Cardiac septum (tissue), 1 donor: ENCODE data around the gene C1QTNF6. TPM values are rescaled to one million over a fixed set of nuclear protein-coding genes. Genes with fewer than 3 reads are reported as not detected.

Experiments used
- DNase-seq: peaks from one replicate; pipeline ENCODE4 v3.0.0-alpha.2; 2020; ENCODE audit warnings: low spot score
- intact Hi-C: fragments of 100-400 bp; cut with DNase I; formaldehyde crosslinking; loops from one replicate; pipeline ENCODE4 v1.14.0; 2022
- total RNA-seq: library from RNA; stranded (reverse); fragmentation: NEBNext Ultra II Directional; extraction: Animal tissue kit (Norgen Biotek cat#: 25700); gene quantifications from one replicate; pipeline ENCODE4 v1.2.1, GENCODE V29; 2021
- donor health status: DM: no; HTN: no; CAD: no.

The C1QTNF6 gene
- total RNA-seq, 1 donor from 2014 or later, result 2.8 TPM

DNA sequence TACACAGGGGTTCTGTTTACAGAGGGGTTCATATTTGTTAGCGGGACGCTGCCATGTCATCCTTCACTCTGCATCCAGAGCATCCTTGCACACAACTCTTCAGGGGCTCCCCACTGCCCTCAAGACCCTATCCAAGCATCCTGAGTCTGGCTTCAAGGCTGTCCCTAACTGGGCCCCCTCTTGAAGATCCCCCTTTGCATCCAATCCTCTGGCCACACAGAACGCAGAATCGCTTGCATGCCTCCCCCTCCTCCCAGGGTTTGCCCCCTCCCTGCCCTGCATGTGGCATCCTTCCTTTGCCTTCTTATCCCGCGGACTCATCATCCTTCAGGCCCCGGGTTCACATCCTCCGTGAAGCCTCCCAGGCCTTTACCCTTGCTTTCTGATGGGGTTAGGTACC, 18.6 kb downstream of the C1QTNF6 start:
- intact Hi-C loops, result loop anchor here (5.0 to 10.0 kb wide), 2 partner anchors 92 to 395 kb away; partner anchors contain the start of gene IFT27
- peak; percentile 41 for DNase-seq

DNA sequence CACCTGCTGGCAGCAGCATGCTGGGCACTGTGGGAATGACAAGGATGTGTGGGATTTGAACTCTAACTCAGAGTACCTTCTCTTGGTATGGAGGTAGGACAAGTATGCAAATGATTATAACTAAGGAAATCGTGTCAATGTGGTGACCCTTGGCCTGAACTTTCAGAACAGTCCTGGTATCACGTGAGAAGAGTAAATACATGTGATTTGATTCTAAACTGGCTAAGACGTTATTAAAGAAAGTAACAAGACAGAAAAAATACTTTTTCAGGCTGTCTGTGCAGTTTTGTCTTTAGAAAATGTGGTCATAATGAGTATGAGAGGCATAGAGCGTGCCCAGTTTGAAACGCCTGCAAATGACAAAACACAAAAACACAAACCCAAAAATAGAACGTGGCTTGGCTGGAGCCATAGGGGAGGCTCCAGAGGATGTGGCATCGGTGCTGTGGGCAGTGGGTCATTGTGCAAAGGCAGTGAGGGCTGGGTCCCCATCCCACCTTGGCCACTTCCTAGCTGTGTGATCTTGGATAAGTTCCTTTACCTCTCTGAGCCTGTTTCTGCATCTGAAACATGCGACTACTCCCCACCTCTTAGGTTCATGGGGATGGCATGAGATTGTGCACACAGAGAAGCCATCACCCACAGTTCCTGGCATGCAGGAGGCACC, 19.9 kb downstream of the C1QTNF6 start:
- peak; percentile 44 for DNase-seq
- intact Hi-C loops, result loop anchor here (2.0 to 10.0 kb wide), 3 partner anchors 91 to 393 kb away; partner anchors contain the start of gene IFT27

DNA sequence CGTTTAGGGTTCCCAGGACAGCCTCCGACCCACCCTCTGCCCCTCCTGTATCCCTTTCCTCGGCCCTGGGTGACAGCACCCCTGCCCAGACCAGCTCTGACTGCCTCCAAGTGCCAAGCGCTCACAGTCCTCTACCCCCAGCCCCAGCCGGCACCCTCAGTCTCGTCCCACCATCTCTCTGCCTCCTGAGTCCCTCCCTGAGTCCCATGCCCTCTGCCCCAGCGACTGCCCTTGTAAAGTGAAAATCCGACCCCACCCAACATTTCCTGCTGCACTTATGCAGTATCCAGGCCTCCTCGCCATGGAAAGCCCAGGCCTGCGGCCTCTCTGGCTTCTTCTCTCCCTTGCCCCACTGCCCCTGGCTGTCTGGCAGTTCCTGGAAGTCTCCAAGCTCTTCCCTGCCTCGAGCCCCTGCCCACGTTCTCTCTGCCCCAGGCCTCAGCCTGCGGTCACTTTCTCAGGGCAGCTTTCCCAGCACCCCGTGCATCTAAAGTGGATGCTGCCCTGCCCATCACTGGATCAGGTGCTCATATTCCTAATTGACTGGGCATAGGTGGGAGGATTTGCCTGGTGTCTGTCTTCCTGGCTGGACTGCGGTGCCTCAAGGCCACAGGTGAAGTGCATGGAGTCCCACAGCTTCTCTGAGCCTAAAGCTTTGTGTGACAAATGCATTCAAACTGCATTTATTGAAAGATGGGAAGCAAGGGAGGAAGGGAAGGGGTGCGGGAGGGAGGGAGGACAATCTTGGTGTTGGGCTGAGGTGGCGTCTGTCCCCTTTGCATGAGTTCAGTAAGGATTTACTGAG, 20.7 kb downstream of the C1QTNF6 start:
- peak; percentile 57 for DNase-seq
- intact Hi-C loops, result loop anchor here (2.0 to 10.0 kb wide), 3 partner anchors 90 to 393 kb away; partner anchors contain the start of gene IFT27

DNA sequence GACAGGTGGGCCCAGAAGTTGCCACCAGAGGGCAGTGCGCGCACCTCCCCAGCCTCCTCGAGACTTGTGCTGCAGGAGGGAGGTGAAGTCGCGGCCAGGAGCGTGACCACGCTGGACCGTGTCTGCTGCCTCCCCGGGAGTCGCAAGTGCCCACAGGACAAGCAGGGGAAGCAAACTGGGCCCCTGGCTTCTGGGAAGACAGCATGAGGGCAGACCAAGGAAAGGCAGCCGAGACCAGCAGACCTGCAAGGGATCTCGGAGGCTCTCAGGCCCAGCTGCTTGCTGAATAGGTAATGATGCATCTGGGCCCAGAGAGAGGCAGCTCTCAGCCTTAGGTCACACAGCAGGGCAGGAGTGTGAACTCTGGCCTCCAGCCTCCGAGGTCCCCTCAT, 21.4 kb downstream of the C1QTNF6 start:
- intact Hi-C loops, result loop anchor here (1.0 to 10.0 kb wide), 4 partner anchors 33 to 392 kb away; partner anchors contain the start of gene IFT27
- DNase-seq, result peak; percentile 93

DNA sequence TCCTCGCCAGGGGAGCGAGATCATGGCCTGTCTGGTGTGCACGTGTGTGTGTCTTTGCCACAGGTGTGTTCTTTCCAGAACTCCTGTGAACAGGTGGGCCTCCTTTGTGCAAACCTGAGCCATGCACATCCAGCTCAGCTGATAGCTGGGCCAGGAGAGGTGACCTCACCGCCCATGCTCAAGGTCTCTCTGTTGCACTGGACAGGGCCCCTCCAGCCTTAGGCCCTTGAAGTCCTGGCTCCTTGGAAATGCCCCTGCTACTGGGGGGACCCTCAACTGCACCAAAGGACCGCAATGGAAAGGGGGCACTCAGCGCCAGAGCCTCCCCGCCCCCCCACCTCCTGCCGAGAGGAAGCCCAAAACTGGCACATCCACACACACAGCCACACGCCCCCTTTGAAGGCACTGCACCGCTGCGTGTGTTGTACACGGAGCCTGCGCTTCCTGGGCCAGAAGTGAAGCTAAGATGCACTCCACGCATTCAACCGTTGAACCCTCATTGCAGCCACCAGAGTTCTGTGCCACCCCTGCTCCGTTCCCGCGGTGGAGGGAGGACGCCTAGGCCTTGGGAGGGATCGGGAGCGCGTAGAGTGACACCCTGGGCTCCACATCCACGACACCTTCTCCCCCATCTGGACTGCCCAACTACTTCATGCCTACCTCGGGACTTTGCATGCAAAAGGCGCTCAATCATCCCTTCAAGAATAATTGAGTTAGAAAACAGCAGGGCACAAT, 21.9 kb downstream of the C1QTNF6 start:
- no peak for DNase-seq
- intact Hi-C loops, result loop anchor here (1.0 to 10.0 kb wide), 4 partner anchors 33 to 391 kb away; partner anchors contain the start of gene IFT27

DNA sequence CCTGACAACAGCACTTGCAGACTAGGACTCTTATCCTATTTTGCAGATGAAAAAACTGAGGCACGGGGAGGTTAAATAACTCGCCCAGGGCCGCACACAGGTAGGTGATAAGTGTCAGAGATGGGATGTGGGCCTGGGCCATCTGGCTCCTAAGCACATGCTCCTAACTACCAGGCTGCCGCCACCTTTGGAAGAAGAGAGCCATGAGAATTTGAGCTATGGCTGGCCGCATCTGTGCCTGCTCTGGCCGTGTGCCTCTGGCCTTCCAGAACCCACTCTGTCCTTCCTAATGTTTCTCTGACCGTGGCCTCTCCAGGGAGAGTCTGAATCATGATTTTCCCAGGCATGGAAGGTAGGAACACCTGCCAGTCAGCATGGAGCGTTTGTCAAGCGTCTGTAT, 23.0 kb downstream of the C1QTNF6 start:
- intact Hi-C loops, result loop anchor here (5.0 to 10.0 kb wide), 2 partner anchors 88 to 390 kb away; partner anchors contain the start of gene IFT27
- no peak for DNase-seq

DNA sequence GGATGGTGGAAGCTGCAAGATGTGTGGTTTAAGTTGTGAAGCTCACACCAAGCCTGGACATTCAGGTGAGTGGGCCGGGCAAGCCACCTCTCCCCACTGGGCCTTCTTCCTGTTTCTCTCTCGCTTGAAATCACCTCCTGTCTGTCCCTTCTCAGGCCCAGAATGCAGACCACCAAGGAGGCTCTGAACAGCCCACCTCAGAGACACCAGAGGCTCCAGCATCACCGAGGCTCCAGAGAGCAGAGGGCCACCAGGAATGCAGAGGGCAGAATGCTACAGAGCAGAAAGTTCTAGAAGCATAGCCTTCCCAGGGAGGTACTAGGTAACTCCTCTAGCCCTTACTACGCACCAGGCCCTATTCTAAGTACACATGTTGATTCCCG, 23.6 kb downstream of the C1QTNF6 start:
- intact Hi-C loops, result loop anchor here (10.0 kb wide), 1 partner anchor 390 kb away; the partner anchor contains the start of gene IFT27
- no peak for DNase-seq

DNA sequence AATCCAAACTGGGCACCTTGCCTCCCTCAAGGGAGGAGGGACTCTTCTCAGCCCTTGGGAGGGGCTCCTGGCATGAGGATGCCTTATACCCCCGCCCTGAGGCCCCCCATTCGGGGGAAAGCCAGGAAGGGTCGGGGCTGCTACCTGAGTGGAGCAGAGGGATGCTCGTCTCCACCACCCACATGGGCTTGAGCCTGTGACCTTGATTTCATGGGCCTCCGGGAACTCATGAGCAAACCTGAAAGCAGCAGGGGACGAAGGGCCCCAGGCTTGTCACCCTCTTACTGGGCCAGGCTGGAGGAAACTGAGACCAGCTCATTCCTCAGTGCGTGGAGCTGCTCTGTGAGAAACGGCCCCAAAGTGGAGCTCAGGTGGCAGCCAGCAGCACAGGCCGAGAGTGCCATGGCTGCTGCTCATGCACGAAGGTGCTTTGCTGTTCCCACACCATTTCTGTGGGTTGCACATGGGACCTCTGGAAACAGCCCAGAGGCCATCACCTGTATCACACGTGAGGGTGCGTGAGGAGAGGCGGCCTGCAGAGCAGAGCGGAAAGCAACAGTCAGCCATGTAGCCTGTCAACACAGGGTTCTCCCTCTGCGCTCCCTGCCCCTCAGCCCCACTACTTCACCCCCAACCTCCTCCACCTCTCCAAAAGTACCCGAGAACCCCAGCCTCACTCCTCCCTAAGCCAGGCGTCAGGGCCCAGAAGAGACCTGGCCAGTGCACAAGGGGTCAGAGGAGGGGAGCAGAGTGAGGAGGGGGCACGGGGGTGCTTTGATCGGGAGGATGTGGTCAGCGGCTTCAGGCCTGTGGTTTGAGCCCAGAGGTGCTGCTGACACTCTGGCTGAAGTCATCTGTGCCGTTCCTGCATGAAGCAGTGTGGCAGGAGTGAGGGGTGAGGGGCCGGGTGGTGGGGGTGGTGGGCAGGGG, 24.2 kb downstream of the C1QTNF6 start:
- intact Hi-C loops, result loop anchor here (10.0 kb wide), 1 partner anchor 389 kb away; the partner anchor contains the start of gene IFT27
- DNase-seq, result no peak

DNA sequence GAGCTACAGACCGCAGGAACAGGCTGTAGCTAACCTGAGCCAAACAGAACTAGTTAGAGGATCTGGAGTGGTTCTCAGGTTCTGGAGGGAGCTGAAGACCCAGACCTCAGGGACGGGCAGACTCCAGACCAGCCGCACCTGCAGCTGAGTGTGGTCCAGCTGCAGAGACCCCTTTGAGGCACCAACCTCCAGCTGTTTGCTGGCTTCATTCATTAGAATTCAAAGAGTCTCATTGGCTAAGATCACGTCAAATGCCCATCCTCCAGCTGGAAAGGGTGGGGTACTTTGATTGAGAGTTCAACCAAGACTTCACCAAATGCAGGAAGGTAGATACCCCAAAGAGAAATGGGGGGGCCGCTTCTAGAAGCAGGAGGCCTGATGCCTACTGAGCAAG, 25.0 kb downstream of the C1QTNF6 start:
- intact Hi-C loops, result loop anchor here (10.0 kb wide), 1 partner anchor 388 kb away; the partner anchor contains the start of gene IFT27
- DNase-seq, result no peak

DNA sequence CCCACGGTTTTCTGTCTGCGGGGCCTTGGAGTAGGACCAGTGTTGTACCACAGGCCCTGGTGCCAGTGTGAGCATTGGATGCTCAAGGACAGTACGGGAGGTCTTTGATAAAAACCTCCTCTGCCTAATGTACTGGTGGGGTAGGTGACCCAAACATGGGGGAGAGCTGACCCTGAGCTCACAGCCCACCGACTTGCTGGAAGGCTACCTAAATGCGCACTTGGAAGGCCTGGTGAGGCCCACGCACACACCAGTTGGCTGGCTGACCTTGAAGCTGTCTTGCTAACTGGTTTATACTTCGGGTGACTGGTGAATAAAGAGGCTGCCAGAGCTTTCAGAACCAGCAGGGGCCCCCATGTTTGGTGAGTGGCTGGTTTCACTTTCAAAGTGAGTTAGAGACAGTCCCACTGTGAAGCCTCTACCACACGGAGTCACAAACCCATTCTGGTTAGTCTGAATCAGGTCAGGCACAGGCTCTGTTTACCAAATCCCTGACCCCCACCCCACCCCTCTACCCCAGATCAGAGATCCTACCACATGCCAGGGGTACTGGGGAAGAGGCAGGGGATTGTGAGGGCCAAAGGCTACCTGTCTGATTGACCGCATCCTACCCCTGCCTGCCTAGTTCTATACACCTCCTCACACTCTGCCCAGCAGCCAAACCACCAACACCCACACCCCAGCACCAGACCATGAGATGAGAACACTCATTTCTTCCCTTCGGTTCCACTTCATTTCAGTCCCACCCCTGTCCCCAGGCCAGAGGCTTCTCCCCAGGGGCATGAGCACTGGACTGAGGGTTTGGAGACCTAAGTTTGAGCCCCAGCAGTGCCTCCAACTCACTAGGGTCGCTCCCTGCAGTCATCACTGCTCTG, 25.6 kb downstream of the C1QTNF6 start:
- no peak for DNase-seq
- intact Hi-C loops, result loop anchor here (10.0 kb wide), 1 partner anchor 388 kb away; the partner anchor contains the start of gene IFT27

DNA sequence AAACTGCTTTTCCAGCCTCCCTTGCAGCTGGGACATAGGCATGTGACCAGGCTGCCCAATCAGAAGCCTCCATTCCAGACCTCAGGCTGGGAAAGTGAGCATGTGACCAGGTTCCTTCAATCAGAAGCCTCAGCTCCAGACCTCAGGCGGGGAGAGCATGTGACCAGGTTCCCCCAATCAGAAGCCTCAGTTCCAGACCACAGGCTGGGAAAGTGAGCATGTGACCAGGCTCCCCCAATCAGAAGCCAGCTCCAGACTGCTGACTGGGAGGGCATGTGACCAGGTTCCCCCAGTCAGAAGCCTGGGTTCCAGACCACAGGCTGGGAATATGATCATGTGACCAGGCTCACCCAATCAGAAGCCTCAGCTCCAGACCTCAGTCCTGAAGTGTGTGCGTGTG, 26.6 kb downstream of the C1QTNF6 start:
- intact Hi-C loops, result loop anchor here (10.0 kb wide), 1 partner anchor 387 kb away; the partner anchor contains the start of gene IFT27
- no peak for DNase-seq

DNA sequence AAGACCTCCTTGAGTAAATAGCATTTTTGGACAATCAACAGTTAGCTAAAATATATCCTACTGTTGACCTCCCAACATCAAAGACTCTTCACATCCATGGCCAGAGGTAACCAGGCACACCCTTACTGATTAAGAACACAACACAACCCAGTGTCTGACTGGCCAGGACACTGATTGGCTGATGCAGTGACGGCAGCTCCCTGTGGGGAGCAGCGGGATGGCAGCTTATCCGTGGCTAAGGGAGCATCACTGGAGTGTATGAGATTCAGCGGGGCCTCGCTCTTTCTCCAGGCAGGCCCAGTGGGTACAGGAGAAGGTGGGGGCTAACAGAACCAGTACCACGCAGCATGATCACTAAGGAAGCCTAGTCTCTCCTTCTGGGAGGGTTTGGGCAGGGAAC, 28.0 kb downstream of the C1QTNF6 start:
- intact Hi-C loops, result loop anchor here (10.0 kb wide), 1 partner anchor 385 kb away; the partner anchor contains the start of gene IFT27
- DNase-seq, result no peak

DNA sequence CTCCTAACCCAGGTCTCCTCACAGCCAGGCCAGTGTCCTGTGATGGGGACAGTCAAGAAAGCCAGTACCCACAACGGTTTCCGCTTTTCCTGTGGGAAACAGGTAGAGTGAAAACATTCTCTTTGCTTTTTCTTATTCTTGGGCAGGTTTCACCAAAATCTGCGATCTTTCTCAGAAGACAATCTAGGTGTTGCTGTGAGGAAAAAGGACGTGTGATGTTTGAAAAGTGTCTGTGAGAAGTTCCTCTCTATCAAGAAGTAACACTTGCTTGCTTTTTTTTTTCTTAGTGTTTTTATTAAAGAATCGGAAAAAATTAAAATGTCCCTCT, 29.1 kb downstream of the C1QTNF6 start:
- DNase-seq, result no peak
- intact Hi-C loops, result no loop called here

DNA sequence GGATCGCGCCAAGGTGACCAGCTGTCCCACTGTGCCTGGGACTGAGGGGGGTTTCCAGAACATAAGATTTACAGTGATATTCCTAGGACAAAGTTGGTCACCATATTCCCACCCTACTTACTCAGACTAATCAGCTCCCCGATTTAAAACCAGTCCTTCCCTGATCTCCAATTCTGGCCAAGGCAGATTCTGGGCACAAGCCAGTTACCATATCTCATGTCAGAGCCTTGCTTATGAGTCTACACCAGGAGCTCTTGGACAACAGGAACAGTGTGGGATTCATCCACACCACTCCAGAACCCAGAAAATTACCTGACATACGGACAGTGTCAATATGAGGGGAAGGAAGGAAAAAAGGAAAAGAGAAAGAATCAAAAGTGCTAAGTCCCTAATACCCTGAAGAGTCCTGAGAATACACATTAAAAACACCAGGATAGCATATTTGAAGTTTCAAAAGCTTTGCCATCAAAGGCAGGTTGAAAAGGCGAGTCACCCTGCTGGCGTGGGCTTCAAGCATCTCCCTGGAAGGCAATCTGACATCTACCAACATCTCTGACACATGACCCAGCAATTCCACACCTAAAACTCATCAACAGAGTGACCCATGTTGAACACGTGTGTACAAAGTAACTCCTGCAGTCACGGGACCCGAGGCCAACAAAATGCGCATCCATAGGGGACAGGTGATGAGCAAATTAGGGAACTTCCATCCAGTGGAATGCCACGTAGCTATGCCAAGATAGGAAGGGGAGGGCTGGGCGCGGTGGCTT, 30.3 kb downstream of the C1QTNF6 start:
- DNase-seq, result no peak
- intact Hi-C loops, result no loop called here

DNA sequence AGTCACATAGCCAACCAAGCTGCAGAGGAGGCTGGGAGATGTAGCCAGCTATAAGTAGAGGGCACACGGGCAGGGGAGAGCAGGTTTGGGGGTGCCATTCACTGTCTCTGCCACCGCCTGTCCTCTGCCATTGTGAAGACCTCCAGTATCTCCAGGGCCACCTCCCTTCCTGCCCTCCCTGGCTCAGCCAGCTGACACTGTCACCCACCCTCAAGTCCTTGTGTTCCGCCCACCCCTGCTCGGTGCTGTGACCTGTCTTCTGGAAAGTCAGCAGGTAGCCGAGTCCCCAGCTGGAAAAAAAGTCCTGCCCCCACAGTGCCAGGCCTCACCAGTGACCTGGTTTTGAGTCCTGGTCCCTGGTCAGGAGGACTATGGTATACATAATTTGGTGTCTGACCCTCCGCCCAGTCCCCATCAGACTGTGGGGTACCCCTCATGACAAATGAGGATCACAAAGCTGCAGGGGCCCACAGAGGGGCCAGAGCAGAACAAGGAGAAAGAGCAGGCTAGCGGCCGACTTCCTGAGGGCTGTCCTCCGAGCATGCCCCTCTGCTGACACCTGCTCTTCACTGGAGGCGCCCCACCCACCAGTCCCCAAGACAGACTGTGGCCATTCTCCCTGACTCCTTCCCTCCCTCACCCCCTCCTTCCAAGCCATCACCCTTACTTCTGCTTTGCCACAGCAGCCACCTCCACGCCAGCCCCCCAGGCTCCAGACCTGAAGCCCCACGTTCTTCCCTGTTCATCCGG, 31.2 kb downstream of the C1QTNF6 start:
- no peak for DNase-seq
- intact Hi-C loops, result no loop called here

DNA sequence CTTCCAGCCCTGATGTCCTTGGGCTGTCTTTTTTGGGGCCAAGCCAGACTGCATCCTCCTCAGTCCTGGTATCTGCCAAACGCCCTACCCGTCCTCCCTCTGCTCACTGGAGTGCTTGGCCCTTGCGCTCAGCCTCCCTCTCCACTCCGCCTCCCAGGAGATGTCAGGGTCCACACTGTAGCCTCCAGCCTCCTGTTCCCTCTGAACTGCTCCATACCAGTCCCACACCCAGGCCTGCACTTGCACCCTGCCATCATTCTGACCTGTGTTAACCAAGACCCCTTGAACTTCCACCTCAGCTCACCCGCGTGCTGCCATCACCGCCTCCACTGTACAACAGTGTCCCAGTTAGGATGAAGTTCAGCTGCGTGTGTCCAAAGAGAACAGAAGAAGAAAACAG, 32.1 kb downstream of the C1QTNF6 start:
- no peak for DNase-seq

More for the DNA sequence above, 32.1 kb downstream of the C1QTNF6 start:
- intact Hi-C loops, result no loop called here
